ENCODE results near the gene ASPDH.

- TF ChIP-seq CTCF (IDR thresholded peaks at IDR 0.05) (no peak), POLR2AphosphoS5 (IDR thresholded peaks at IDR 0.05) (no peak)
These were observed 13.0 kb downstream of the ASPDH start for GRCh38 chr19:50500753-50501151.

Measured in gastroesophageal sphincter (tissue), 3 donors.